GM15510 (cell line): ENCODE data around the gene RBMS1.

Experiments
- POLR2A ChIP-seq: IDR thresholded peaks from 3 replicates; pipeline ENCODE4 v1.6.1; 2011; ENCODE audit warnings: borderline replicate concordance; ENCODE audit not compliant: insufficient read length; ENCODE audit errors: extremely low read depth

Gene RBMS1, protein sequence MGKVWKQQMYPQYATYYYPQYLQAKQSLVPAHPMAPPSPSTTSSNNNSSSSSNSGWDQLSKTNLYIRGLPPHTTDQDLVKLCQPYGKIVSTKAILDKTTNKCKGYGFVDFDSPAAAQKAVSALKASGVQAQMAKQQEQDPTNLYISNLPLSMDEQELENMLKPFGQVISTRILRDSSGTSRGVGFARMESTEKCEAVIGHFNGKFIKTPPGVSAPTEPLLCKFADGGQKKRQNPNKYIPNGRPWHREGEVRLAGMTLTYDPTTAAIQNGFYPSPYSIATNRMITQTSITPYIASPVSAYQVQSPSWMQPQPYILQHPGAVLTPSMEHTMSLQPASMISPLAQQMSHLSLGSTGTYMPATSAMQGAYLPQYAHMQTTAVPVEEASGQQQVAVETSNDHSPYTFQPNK

DNA sequence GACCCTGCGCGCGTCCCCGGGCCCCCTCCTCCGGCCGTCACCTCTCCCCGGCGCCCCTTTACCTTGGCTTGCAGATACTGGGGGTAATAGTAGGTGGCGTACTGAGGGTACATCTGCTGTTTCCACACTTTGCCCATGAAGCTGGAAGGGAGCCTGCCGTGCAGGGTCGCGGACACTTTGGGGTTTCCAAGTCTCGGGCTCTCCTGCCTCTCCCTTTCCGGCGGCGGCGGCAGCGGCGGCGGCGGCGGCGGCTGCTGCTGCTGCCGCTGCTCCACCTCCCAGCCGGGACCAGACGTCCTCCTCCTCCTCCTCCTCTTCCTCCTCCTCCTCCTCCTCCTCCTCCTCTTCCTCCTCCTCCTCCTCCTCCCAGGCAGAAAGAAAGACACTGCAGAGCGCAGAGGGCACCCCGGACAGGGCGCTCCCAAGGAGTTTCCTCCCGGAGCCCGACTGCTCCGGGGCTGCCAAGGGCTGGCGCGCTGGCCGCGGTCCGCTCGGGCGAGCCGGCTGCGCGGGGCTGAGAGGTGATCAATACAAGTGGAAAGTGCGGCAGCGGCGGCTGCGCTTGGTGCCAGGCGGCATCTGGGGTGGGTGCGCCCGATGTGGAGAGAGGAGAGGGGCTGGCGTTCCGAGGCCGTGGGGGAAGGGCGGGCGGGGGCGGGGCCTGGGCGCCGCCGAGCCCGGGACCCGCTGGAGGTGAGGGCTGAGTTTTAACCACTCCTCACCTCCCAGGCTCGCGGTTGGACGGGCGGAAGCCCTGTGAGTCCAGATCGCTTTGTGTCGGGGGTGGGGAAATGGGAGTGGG lies at the start of gene RBMS1:
RBMS1 (minus strand) TSS at position 581 of the 802 bp plus-strand sequence; CDS start at position 137, 444 bp downstream.
- no peak for TF ChIP-seq POLR2A

GRCh38 chr2:160541745-160542144 lies 48.1 kb upstream of the RBMS1 start:
- TF ChIP-seq POLR2A, result no peak

DNA sequence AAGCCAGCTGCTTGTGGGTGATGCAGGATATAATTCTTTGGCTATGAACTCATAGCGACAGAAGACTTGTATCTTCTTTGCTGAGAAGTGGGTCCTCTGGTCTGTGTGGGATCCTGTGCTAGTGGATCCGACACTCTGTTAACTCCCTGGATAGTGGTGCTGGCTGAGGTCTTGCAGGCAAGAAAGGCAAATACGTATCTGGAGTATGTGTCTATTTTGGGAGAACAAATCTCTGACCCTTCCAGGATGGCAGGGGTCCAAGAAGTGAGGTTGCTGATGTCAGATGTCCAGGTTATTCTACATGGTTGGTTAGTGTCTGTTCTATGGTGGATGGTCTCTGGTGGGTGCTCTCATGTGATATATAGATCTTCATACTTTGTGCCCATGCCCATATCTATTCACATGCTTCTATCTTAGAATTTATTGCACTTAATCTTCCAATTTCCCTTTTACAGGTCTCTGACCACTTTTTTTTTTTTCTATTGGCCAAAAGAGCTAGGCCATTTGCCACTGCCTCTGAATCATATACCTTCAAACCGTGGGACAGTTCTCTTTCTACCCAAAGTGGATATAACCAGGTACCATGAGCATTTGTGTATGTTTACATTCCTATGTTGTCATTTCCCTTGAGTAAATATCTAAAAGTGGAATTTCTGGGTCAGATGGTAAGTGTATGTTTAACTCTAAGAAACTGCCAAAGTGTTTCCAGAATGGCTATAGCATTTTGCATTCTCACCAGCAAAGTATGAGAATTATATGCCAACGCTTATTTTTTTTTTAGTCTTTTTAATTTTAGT lies 45.1 kb upstream of the RBMS1 start:
- no peak for TF ChIP-seq POLR2A

- TF ChIP-seq POLR2A, result no peak
These were observed 44.5 kb upstream of the RBMS1 start for GRCh38 chr2:160538115-160538514.

GRCh38 chr2:160534996-160535395 lies 41.4 kb upstream of the RBMS1 start:
- TF ChIP-seq POLR2A, result no peak

- no peak for TF ChIP-seq POLR2A
These were observed 40.6 kb upstream of the RBMS1 start for GRCh38 chr2:160534249-160534648.

DNA sequence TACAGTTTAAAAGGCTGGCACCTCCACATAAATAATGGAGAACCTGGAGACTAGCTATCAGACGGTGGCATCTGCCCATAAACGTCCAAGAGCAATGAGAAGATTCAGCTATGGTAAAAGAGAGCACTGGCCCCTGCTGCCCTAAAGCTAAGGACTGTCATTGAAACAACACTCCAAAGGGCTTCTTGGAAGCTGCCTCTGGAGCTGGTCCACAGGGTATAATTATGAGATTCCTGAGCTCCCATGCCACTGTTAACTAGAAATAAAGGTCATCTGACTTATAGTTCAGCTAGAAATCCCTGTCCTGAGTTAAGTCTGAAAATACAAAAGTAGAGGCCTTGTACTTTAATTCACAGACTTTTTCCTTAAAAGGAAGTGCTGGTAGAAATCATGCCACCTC lies 39.9 kb upstream of the RBMS1 start:
- TF ChIP-seq POLR2A, result no peak

GRCh38 chr2:160532388-160532787 lies 38.8 kb upstream of the RBMS1 start:
- TF ChIP-seq POLR2A, result no peak

DNA sequence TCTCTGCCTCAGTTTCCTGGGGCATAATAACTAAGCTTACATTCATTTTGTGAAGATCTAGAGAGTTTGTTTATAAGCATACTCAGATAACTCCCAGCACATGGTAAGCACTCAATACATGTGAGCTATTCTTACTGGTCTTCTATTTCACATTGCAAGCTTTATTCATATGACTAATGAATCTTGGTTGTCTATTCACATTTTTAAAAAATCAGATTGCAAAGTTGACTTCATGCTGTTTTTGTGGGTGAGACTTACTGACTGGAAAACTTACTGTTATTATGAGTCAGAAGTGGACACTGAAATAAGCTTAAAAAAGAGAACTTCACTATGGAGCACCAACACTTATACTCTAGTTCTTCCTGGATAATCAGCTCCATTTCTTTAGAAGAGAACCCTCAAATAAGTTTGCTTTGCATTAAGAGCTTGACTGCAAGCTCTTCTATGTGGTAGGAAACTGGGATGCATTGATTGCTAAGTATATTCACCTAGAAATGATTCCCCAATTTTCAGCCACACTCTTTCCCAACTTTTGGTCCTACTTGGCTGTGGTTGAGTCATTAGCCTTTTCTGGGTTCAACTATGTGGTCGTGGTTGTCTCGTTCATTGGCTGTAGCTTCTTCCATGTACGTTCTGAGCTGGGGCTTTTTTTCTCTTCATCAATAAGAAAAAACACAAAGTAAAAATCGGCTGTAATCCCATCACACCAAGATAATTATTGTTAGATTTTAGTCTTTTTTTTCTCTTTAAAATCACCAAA lies 29.5 kb upstream of the RBMS1 start:
- no peak for TF ChIP-seq POLR2A

GRCh38 chr2:160517731-160518130 lies 24.1 kb upstream of the RBMS1 start:
- TF ChIP-seq POLR2A, result no peak

GRCh38 chr2:160516547-160517365 lies 23.1 kb upstream of the RBMS1 start:
- TF ChIP-seq POLR2A, result no peak

DNA sequence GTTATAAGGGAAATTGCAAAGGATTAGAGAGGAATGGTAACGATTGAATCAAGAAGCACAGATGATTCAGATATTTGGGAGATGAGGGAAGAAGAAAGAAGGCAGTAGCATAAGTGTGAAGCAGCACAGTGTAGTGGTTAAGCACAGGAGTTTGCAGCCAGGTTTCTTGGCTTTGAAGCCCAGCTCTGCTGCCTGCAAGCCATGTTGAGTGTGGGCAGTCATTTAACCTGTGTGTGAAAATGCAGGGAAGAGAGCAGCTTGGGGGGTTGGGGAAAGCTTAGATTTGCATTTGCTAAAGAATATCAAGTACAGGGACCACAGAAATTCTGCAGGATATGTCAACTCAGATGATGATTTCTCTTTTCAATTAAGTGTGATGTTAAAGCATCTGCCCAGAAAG lies 21.5 kb upstream of the RBMS1 start:
- TF ChIP-seq POLR2A, result no peak

GRCh38 chr2:160513120-160513519 lies 19.5 kb upstream of the RBMS1 start:
- no peak for TF ChIP-seq POLR2A
